Epidermal melanocyte (primary cell): ENCODE measurements around the gene UGT1A3.

Source experiments
- DNase-seq: peaks from one replicate; pipeline ENCODE4 v3.0.0; 2011; ENCODE audit warnings: low spot score; ENCODE audit not compliant: insufficient read length

Gene UGT1A3

GRCh38 chr2:233758141-233758540, 29.3 kb downstream of the UGT1A3 start:
- no peak for DNase-seq

- DNase-seq: no peak
Observed at GRCh38 chr2:233758849-233759248, 30.0 kb downstream of the UGT1A3 start.

- no peak for DNase-seq
Observed at GRCh38 chr2:233760043-233760442, 31.2 kb downstream of the UGT1A3 start, which contains the start of gene UGT1A1. TSS of gene UGT1A1 (plus strand) at chr2:233760270. CDS start at chr2:233760288, 18 bp downstream.

GRCh38 chr2:233761040-233761769, 32.4 kb downstream of the UGT1A3 start:
- DNase-seq: no peak

GRCh38 chr2:233764264-233764663, 35.4 kb downstream of the UGT1A3 start:
- DNase-seq: no peak

- DNase-seq: no peak
Observed at GRCh38 chr2:233764761-233765160, 35.9 kb downstream of the UGT1A3 start.

- no peak for DNase-seq
Observed at GRCh38 chr2:233766416-233766815, 37.6 kb downstream of the UGT1A3 start.

GRCh38 chr2:233768076-233768475, 39.2 kb downstream of the UGT1A3 start:
- DNase-seq: no peak

- DNase-seq: no peak
Observed at GRCh38 chr2:233769260-233769659, 40.4 kb downstream of the UGT1A3 start.

GRCh38 chr2:233772153-233772552, 43.3 kb downstream of the UGT1A3 start:
- no peak for DNase-seq

GRCh38 chr2:233772583-233772982, 43.7 kb downstream of the UGT1A3 start:
- no peak for DNase-seq

GRCh38 chr2:233773854-233774253, 45.0 kb downstream of the UGT1A3 start:
- DNase-seq: no peak

GRCh38 chr2:233775414-233775813, 46.6 kb downstream of the UGT1A3 start:
- DNase-seq: no peak

GRCh38 chr2:233778030-233778429, 49.2 kb downstream of the UGT1A3 start, which contains the start of gene MROH2A:
TSS of gene MROH2A (plus strand) at chr2:233778330. CDS start at chr2:233779359, 1,029 bp downstream.
- no peak for DNase-seq

GRCh38 chr2:233779722-233780121, 50.9 kb downstream of the UGT1A3 start:
- DNase-seq: no peak

- DNase-seq: no peak
Observed at GRCh38 chr2:233780771-233781170, 51.9 kb downstream of the UGT1A3 start.

GRCh38 chr2:233789554-233789953, 60.7 kb downstream of the UGT1A3 start:
- DNase-seq: no peak

GRCh38 chr2:233791151-233791882, 62.5 kb downstream of the UGT1A3 start:
- DNase-seq: no peak

GRCh38 chr2:233791883-233792329, 63.1 kb downstream of the UGT1A3 start:
- no peak for DNase-seq

- no peak for DNase-seq
Observed at GRCh38 chr2:233792720-233793119, 63.9 kb downstream of the UGT1A3 start.

- no peak for DNase-seq
Observed at GRCh38 chr2:233793465-233794127, 64.8 kb downstream of the UGT1A3 start.

- no peak for DNase-seq
Observed at GRCh38 chr2:233794128-233794658, 65.4 kb downstream of the UGT1A3 start.
